Measurements from ENCODE around the gene NDOR1. TPM values are rescaled to one million over a fixed set of nuclear protein-coding genes. Genes with fewer than 3 reads are reported as not detected.

The NDOR1 gene
- total and polyA plus RNA-seq, 2 donors (not counting 3 experiments of a cell fraction or from before 2014, with no cell fraction given): 13.5 to 26.7 TPM

DNA sequence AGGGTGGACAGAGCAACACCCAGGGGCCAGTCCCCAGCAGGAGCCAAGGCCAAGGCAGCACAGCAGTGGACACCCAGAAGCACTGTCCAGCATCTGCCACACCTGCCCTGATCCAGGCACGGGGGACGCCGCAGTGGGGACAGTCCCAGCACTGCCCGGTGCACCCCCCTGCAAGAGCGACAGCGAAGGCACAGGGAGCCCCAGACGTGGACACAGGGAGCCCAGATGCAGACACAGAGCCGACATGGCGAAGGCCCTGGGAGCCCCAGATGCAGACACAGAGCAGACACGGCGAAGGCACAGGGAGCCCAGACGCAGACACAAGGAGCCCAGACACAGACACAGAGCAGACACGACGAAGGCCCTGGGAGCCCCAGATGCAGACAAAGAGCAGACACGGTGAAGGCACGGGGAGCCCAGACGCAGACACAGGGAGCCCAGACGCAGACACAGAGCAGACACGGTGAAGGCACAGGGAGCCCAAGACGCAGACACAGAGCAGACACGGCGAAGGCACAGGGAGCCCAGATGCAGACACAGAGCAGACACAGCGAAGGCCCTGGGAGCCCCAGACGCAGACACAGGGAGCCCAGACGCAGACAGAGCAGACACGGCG is 21.4 kb upstream of the NDOR1 start:
- peaks cover 0 to 53% of the 10 kb centered on the region in 2 experiments for H3K36me3 ChIP-seq (ENCODE audit: control insufficient read depth in 2 of 2, extremely low read depth in 1 of 2, insufficient read depth in 2 of 2, low read length in 2 of 2)
- dilution Hi-C loops (cut with MboI; ENCODE audit: extremely low pct_ligation_motif_present, low sequenced_read_pairs): no loop called here

More for the DNA sequence above, 21.4 kb upstream of the NDOR1 start:
- Histone ChIP-seq H4K20me1 (replicated peaks; ENCODE audit: control insufficient read depth, extremely low read depth, insufficient read depth, low read length) (no peaks in the 10 kb centered on the region), H3K9me3 (replicated peaks; ENCODE audit: control insufficient read depth, insufficient read depth, low read length) (no peaks in the 10 kb centered on the region), H3K27me3 (ENCODE audit: control insufficient read depth in 2 of 2, insufficient read depth in 2 of 2, low read length in 2 of 2) (no peaks in the 10 kb centered on the region), H3K4me3 (replicated peaks in 1 of 3; ENCODE audit: insufficient read depth in 1 of 3, low read depth in 1 of 3, low read length in 3 of 3) (no peak overlapping the region), H3K9me1 (replicated peaks; ENCODE audit: control insufficient read depth, extremely low read depth, insufficient read depth, low read length) (no peaks in the 10 kb centered on the region), H3K27ac (ENCODE audit: insufficient read depth, low read depth, low read length) (no peak overlapping the region), H3K4me2 (ENCODE audit: insufficient read depth, low read length) (no peak overlapping the region), H2AFZ (ENCODE audit: low read depth, low read length) (no peak overlapping the region), H3K79me2 (ENCODE audit: control insufficient read depth, insufficient read depth, low read length) (peaks cover 21% of the 10 kb centered on the region), H3K9ac (replicated peaks; ENCODE audit: extremely low read depth, insufficient read depth, low read length) (no peak overlapping the region), H3K4me1 (ENCODE audit: control insufficient read depth, extremely low read depth, insufficient read depth, low read length) (peaks cover 9% of the 10 kb centered on the region)
- DNase-seq (ENCODE audit: low read depth, low spot score): no peak
- FAIRE-seq: no peak
- intact Hi-C loops (cut with micrococcal nuclease): no loop called here
- CTCF ChIA-PET: no interaction called here
- TF ChIP-seq EZH2 (IDR thresholded peaks at IDR 0.05; ENCODE audit: borderline replicate concordance, low read depth, low read length, severe bottlenecking) (no peak), GATA2 (IDR thresholded peaks at IDR 0.05; ENCODE audit: insufficient read depth, insufficient read length, low read depth, low read length) (no peak), POLR2AphosphoS5 (IDR thresholded peaks at IDR 0.05; ENCODE audit: insufficient read depth, low read depth, low read length) (no peak), MYC (IDR thresholded peaks at IDR 0.05; ENCODE audit: low read depth, low read length) (no peak), CTCF (IDR thresholded peaks at IDR 0.05; ENCODE audit: extremely low read depth in 1 of 2, insufficient read depth in 1 of 2, low read depth in 1 of 2, low read length in 2 of 2) (no peak), POLR2A (IDR thresholded peaks at IDR 0.05; ENCODE audit: low read depth, low read length) (no peak)
- no TSS peak for BruUV-seq (replicated peaks)
- POLR2A ChIA-PET: interaction anchor here (0.6 kb wide), 1 partner anchor 61 kb away, joined by 6 read pairs; no protein-coding TSS in a partner anchor

Measured in endothelial cell of umbilical vein (primary cell).